Anterior cingulate cortex (tissue), 58 donors: ENCODE measurements around the gene HID1.
"Not testable (repeated sequence)": the region's sequence is repeated elsewhere in the genome, so short reads cannot be mapped to it uniquely, and the experiment has no call there.

Source experiments
- DNase-seq, 58 donors: peaks; one replicate each; lab custom pipeline; 2025; lab: John Stamatoyannopoulos, UW

Gene HID1

GRCh38 chr17:74930535-74931036 lies 42.0 kb downstream of the HID1 start:
- no peak for DNase-seq

- no peak for DNase-seq
Measured at GRCh38 chr17:74928786-74929185, 43.8 kb downstream of the HID1 start.

GRCh38 chr17:74925242-74925641 lies 47.3 kb downstream of the HID1 start:
- DNase-seq, result no peak

- peak in 2 of 58 donors; percentile 16 to 18 for DNase-seq
Measured at GRCh38 chr17:74924250-74924948, 48.2 kb downstream of the HID1 start, which contains the start of gene OTOP2. Gene OTOP2 (plus strand): TSS chr17:74924273. CDS start chr17:74924633, 360 bp downstream.

GRCh38 chr17:74923538-74924249 lies 48.9 kb downstream of the HID1 start:
- peak in 31 of 58 donors; percentile 7 to 64 (median 22) for DNase-seq

GRCh38 chr17:74922694-74923537 lies 49.6 kb downstream of the HID1 start, which contains the start of gene USH1G:
Gene USH1G (minus strand): TSS chr17:74923255. CDS start chr17:74923073, 182 bp downstream.
- peak in 3 of 58 donors; percentile 16 to 34 (median 33) for DNase-seq

GRCh38 chr17:74922172-74922571 lies 50.4 kb downstream of the HID1 start:
- no peak for DNase-seq

- DNase-seq, result no peak
Measured at GRCh38 chr17:74921769-74922168, 50.8 kb downstream of the HID1 start.

- DNase-seq, result no peak
Measured at GRCh38 chr17:74921026-74921681, 51.4 kb downstream of the HID1 start.

GRCh38 chr17:74920642-74921025 lies 51.9 kb downstream of the HID1 start:
- DNase-seq, result no peak

- DNase-seq, result no peak
Measured at GRCh38 chr17:74920306-74920620, 52.3 kb downstream of the HID1 start.

- no peak for DNase-seq
Measured at GRCh38 chr17:74919440-74920305, 52.9 kb downstream of the HID1 start.

- DNase-seq, result no peak
Measured at GRCh38 chr17:74918906-74919305, 53.7 kb downstream of the HID1 start.

- DNase-seq, result no peak
Measured at GRCh38 chr17:74917430-74917829, 55.1 kb downstream of the HID1 start.

- no peak for DNase-seq
Measured at GRCh38 chr17:74916851-74917199, 55.7 kb downstream of the HID1 start.

GRCh38 chr17:74916136-74916850 lies 56.3 kb downstream of the HID1 start:
- DNase-seq, result no peak

GRCh38 chr17:74911423-74911822 lies 61.1 kb downstream of the HID1 start:
- DNase-seq, result not testable (repeated sequence)

GRCh38 chr17:74909097-74909496 lies 63.5 kb downstream of the HID1 start:
- DNase-seq, result not testable (repeated sequence)

GRCh38 chr17:74907012-74907411 lies 65.5 kb downstream of the HID1 start:
- DNase-seq, result no peak
